Natural killer cell (primary cell): ENCODE data around the gene FSIP1. TPM values are rescaled to one million over a fixed set of nuclear protein-coding genes. Genes with fewer than 3 reads are reported as not detected.
"Not testable (repeated sequence)": the region's sequence is repeated elsewhere in the genome, so short reads cannot be mapped to it uniquely, and the experiment has no call there.

Experiments used
- ATAC-seq, 3 donors: fragments of 150-1000 bp in 2 of 3; fragments of 200-7000 bp in 1 of 3; cut with Tn5 transposase; 1 replicate in 1 of 3; 2 replicates in 2 of 3; pipeline ENCODE4 v1.10.0; 2021; ENCODE audit warnings: mild to moderate bottlenecking in 2 of 3, moderate library complexity in 2 of 3
- DNase-seq, 2 donors: peaks; one replicate each; pipeline versions ENCODE4 v3.0.0 to v3.0.0-alpha.2; 2013 to 2021; ENCODE audit warnings: mixed read lengths in 1 of 2
- H3K27ac ChIP-seq: one replicate; pipeline ENCODE4 v1.5.1; 2013; ENCODE audit warnings: mild to moderate bottlenecking, low read length
- H3K27me3 ChIP-seq: one replicate; pipeline ENCODE4 v1.6.1; 2013; ENCODE audit warnings: low read length; ENCODE audit not compliant: control insufficient read depth, insufficient read depth
- H3K36me3 ChIP-seq: one replicate; pipeline ENCODE4 v1.6.1; 2013; ENCODE audit warnings: low read length; ENCODE audit not compliant: control insufficient read depth, insufficient read depth
- H3K4me1 ChIP-seq: one replicate; pipeline ENCODE4 v1.6.1; 2013; ENCODE audit warnings: low read length; ENCODE audit not compliant: control insufficient read depth, insufficient read depth
- H3K4me3 ChIP-seq: one replicate; pipeline ENCODE4 v1.5.1; 2013; ENCODE audit warnings: low read length
- H3K9me3 ChIP-seq: one replicate; pipeline ENCODE4 v1.6.1; 2013; ENCODE audit warnings: low read length; ENCODE audit not compliant: control insufficient read depth, insufficient read depth
- H3K27ac Mint-ChIP-seq, 2 donors: one replicate each; pipeline ENCODE4 v1.8.0; 2022; ENCODE audit warnings: mild to moderate bottlenecking in 2 of 2, mixed read lengths in 2 of 2, moderate library complexity in 1 of 2
- H3K27me3 Mint-ChIP-seq, 2 donors: one replicate each; pipeline ENCODE4 v1.8.0; 2022; ENCODE audit warnings: low read depth in 2 of 2, mixed read lengths in 2 of 2
- H3K36me3 Mint-ChIP-seq: one replicate; pipeline ENCODE4 v1.8.0; 2022; ENCODE audit warnings: mixed read lengths
- H3K4me1 Mint-ChIP-seq, 2 donors: one replicate each; pipeline ENCODE4 v1.8.0; 2022; ENCODE audit warnings: mixed read lengths in 2 of 2
- H3K4me3 Mint-ChIP-seq: one replicate; pipeline ENCODE4 v1.8.0; 2022; ENCODE audit warnings: mild to moderate bottlenecking, moderate library complexity, mixed read lengths
- H3K9me3 Mint-ChIP-seq, 2 donors: one replicate each; pipeline ENCODE4 v1.8.0; 2022; ENCODE audit warnings: mixed read lengths in 2 of 2
- CTCF ChIP-seq: fragments of 200-600 bp; IDR thresholded peaks from one replicate; pipeline ENCODE4 v1.8.0; 2022; ENCODE audit warnings: antibody characterized with exemption
- WGBS: methylation state at CpG from one replicate; pipeline ENCODE4 v1.1.7; 2013; ENCODE audit warnings: missing lambda C conversion rate; ENCODE audit not compliant: insufficient coverage; 5-methylcytosine and 5-hydroxymethylcytosine counted together
- intact Hi-C: fragments of 100-400 bp; cut with micrococcal nuclease; formaldehyde crosslinking; loops from one replicate; pipeline ENCODE4 v1.14.2; 2022
- total RNA-seq, 4 donors: library from RNA; stranded (reverse); fragments of 120-200 nt in 1 of 4; gene quantifications; one replicate each; pipeline versions ENCODE4 v1.2.3 to v1.2.4, GENCODE V29; 2013 to 2022

FSIP1 gene
- total RNA-seq, 3 donors from 2014 or later (not counting 1 experiment from before 2014, with no cell fraction given): 1.1 to 2.3 (median 1.8) TPM

GRCh38 chr15:39817892-39818291 is 35.3 kb upstream of the FSIP1 start:
- H3K4me3 ChIP-seq: no peak overlapping the region
- H3K9me3 ChIP-seq: no peaks in the 10 kb centered on the region
- H3K36me3 ChIP-seq: no peaks in the 10 kb centered on the region
- DNase-seq (no peak), ATAC-seq (no peak)
- no peaks in the 10 kb centered on the region for H3K36me3 Mint-ChIP-seq
- intact Hi-C loops: no loop called here
- no peak overlapping the region for H3K4me3 Mint-ChIP-seq
- no peak overlapping the region for H3K27ac Mint-ChIP-seq
- no peak overlapping the region for H3K27ac ChIP-seq
- H3K9me3 Mint-ChIP-seq: no peaks in the 10 kb centered on the region
- no peaks in the 10 kb centered on the region for H3K27me3 ChIP-seq
- H3K4me1 ChIP-seq: no peaks in the 10 kb centered on the region
- TF ChIP-seq CTCF: no peak
- H3K27me3 Mint-ChIP-seq: peaks cover 0 to 7% of the 10 kb centered on the region in 2 donors
- H3K4me1 Mint-ChIP-seq: no peaks in the 10 kb centered on the region

GRCh38 chr15:39814489-39814888 is 31.8 kb upstream of the FSIP1 start:
- Histone ChIP-seq H3K36me3 (no peaks in the 10 kb centered on the region), H3K9me3 (no peaks in the 10 kb centered on the region), H3K27ac (no peak overlapping the region), H3K27me3 (peaks cover under 1% of the 10 kb centered on the region), H3K4me3 (no peak overlapping the region), H3K4me1 (no peaks in the 10 kb centered on the region)
- Mint-ChIP-seq H3K27ac (no peak overlapping the region), H3K4me3 (no peak overlapping the region), H3K4me1 (no peaks in the 10 kb centered on the region), H3K27me3 (peaks cover 5 to 7% of the 10 kb centered on the region in 2 donors), H3K9me3 (no peaks in the 10 kb centered on the region), H3K36me3 (no peaks in the 10 kb centered on the region)
- no peak for TF ChIP-seq CTCF
- no peak for DNase-seq
- intact Hi-C loops: no loop called here
- no CpG with 5 or more reads among the region's 1 CpG for WGBS
- ATAC-seq: no peak

- WGBS: 95% methylated on average over 3 of the region's 3 CpGs
- H3K27ac ChIP-seq, H3K36me3 Mint-ChIP-seq, intact Hi-C loops, DNase-seq, H3K9me3 Mint-ChIP-seq, H3K4me3 Mint-ChIP-seq, H3K4me1 ChIP-seq, H3K27ac Mint-ChIP-seq, H3K4me3 ChIP-seq, ATAC-seq, H3K36me3 ChIP-seq, H3K27me3 ChIP-seq, H3K9me3 ChIP-seq, H3K4me1 Mint-ChIP-seq: not testable (repeated sequence)
- H3K27me3 Mint-ChIP-seq: peaks cover 15% of the 10 kb centered on the region in 2 donors
These were observed 30.0 kb upstream of the FSIP1 start for GRCh38 chr15:39812651-39813050.

- Mint-ChIP-seq H3K4me1 (no peaks in the 10 kb centered on the region), H3K9me3 (no peaks in the 10 kb centered on the region), H3K27me3 (peaks cover 16 to 17% of the 10 kb centered on the region in 2 donors), H3K36me3 (no peaks in the 10 kb centered on the region), H3K27ac (no peak overlapping the region), H3K4me3 (no peak overlapping the region)
- no peak for TF ChIP-seq CTCF
- Histone ChIP-seq H3K9me3 (no peaks in the 10 kb centered on the region), H3K4me3 (no peak overlapping the region), H3K27me3 (peaks cover 2% of the 10 kb centered on the region), H3K27ac (no peak overlapping the region), H3K36me3 (no peaks in the 10 kb centered on the region), H3K4me1 (no peaks in the 10 kb centered on the region)
- DNase-seq: no peak
- WGBS: 87% methylated on average over 3 of the region's 3 CpGs
- intact Hi-C loops: no loop called here
- ATAC-seq: no peak
These were observed 26.3 kb upstream of the FSIP1 start for GRCh38 chr15:39808909-39809308.
